Measurements from ENCODE around the gene COMMD7. TPM values are rescaled to one million over a fixed set of nuclear protein-coding genes. Genes with fewer than 3 reads are reported as not detected.

Gene COMMD7
- total RNA-seq, 1 donor, result 61.2 TPM

DNA sequence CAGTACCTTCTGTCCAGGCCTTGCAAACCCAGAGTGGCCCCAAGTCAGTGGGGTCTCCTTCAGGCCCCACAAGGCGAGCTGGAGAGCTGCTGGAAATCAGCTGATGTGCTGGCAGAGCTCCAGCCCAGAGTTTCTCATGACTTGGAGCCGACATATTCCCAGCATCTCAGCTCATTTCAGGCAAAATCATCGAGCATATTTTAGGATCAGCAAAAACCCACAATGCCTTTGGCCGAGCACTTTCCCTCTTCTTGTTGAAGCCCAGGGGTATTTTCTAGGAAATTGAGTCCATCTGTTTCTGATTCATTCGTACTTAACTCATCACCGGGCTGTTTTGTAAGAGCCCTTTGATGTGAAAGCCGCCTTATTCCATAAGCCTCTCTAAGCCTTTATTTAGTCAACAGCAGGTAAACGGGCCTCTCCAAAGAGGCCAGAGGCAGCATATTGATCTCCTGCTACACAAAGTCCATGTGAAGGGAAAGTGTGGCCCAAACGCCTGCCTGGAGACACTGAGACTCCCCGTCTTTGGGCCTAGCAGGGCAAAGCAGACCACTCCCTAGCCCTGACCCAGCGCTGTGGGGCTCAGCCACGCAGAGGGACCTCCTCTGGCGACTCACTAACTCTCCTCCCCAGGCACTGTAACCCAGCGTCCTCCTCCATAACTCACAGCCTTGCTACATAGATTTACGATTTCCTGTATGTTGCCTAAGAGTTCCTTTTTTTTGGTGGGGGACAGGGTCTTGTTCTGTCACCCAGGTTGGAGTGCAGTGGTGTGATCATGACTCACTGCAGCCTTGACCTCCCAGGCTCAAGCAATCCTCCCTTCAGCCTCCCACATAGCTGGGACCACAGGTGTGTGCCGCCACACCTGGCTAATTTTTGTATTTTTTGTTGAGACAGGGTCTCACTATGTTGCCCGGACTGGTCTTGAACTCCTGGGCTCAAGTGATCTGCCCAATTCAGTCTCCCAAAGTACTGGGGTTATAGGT is 57.4 kb downstream of the COMMD7 start:
- Histone ChIP-seq H4K20me1 (ENCODE audit: insufficient read depth, low read length) (no peaks in the 10 kb centered on the region), H3K27ac (ENCODE audit: low read depth, low read length) (peak overlapping the region; percentile 83), H3K4me3 (ENCODE audit: insufficient read depth, low read length) (no peak overlapping the region), H3K4me1 (ENCODE audit: insufficient read depth, low read length) (peaks cover 11% of the 10 kb centered on the region), H2AFZ (ENCODE audit: low read length) (peak overlapping the region; percentile 54), H3K27me3 (ENCODE audit: insufficient read depth, low read length) (no peaks in the 10 kb centered on the region), H3K79me2 (ENCODE audit: insufficient read depth, low read length) (no peaks in the 10 kb centered on the region), H3K9me3 (ENCODE audit: low read depth, low read length) (no peaks in the 10 kb centered on the region), H3K36me3 (ENCODE audit: insufficient read depth, low read length) (no peaks in the 10 kb centered on the region), H3K4me2 (ENCODE audit: insufficient read depth, low read length) (peak overlapping the region; percentile 37)
- TF ChIP-seq, protein P1, sequence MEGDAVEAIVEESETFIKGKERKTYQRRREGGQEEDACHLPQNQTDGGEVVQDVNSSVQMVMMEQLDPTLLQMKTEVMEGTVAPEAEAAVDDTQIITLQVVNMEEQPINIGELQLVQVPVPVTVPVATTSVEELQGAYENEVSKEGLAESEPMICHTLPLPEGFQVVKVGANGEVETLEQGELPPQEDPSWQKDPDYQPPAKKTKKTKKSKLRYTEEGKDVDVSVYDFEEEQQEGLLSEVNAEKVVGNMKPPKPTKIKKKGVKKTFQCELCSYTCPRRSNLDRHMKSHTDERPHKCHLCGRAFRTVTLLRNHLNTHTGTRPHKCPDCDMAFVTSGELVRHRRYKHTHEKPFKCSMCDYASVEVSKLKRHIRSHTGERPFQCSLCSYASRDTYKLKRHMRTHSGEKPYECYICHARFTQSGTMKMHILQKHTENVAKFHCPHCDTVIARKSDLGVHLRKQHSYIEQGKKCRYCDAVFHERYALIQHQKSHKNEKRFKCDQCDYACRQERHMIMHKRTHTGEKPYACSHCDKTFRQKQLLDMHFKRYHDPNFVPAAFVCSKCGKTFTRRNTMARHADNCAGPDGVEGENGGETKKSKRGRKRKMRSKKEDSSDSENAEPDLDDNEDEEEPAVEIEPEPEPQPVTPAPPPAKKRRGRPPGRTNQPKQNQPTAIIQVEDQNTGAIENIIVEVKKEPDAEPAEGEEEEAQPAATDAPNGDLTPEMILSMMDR (IDR thresholded peaks at IDR 0.05; ENCODE audit: extremely low read depth, low read depth, low read length), result no peak
- DNase-seq (ENCODE audit: insufficient read length, low spot score, missing footprints), result peak; percentile 89

DNA sequence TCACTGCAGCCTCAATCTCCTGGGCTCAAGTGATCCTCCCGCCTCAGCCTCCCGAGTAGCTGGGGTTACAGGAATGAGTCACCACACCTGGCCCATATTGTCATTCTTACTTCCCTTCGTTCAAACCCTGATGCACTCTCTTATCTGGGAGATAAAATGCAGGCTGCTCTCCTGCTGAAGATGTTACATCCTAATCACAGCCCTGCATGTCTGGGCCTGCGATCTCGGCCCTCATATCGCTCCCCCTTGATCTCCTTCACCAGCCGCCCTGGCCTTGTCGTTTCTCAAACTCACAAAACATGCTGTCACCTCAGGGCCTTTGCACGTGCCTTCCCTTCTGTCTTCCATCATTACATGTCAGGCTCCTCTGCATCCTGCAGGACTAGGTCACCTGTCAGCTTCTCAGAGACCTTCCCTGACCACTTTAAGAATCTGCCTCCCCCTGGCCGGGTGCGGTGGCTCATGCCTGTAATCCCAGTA is 60.7 kb downstream of the COMMD7 start:
- Histone ChIP-seq H3K27me3 (ENCODE audit: insufficient read depth, low read length) (no peaks in the 10 kb centered on the region), H4K20me1 (ENCODE audit: insufficient read depth, low read length) (no peaks in the 10 kb centered on the region), H3K79me2 (ENCODE audit: insufficient read depth, low read length) (no peaks in the 10 kb centered on the region), H2AFZ (ENCODE audit: low read length) (no peak overlapping the region), H3K36me3 (ENCODE audit: insufficient read depth, low read length) (no peaks in the 10 kb centered on the region), H3K27ac (ENCODE audit: low read depth, low read length) (no peak overlapping the region), H3K4me2 (ENCODE audit: insufficient read depth, low read length) (no peak overlapping the region), H3K4me3 (ENCODE audit: insufficient read depth, low read length) (no peak overlapping the region), H3K9me3 (ENCODE audit: low read depth, low read length) (no peaks in the 10 kb centered on the region), H3K4me1 (ENCODE audit: insufficient read depth, low read length) (peaks cover 16% of the 10 kb centered on the region)
- DNase-seq (ENCODE audit: insufficient read length, low spot score, missing footprints), result peak; percentile 22
- TF ChIP-seq, protein P1 (IDR thresholded peaks at IDR 0.05; ENCODE audit: extremely low read depth, low read depth, low read length), result no peak

DNA sequence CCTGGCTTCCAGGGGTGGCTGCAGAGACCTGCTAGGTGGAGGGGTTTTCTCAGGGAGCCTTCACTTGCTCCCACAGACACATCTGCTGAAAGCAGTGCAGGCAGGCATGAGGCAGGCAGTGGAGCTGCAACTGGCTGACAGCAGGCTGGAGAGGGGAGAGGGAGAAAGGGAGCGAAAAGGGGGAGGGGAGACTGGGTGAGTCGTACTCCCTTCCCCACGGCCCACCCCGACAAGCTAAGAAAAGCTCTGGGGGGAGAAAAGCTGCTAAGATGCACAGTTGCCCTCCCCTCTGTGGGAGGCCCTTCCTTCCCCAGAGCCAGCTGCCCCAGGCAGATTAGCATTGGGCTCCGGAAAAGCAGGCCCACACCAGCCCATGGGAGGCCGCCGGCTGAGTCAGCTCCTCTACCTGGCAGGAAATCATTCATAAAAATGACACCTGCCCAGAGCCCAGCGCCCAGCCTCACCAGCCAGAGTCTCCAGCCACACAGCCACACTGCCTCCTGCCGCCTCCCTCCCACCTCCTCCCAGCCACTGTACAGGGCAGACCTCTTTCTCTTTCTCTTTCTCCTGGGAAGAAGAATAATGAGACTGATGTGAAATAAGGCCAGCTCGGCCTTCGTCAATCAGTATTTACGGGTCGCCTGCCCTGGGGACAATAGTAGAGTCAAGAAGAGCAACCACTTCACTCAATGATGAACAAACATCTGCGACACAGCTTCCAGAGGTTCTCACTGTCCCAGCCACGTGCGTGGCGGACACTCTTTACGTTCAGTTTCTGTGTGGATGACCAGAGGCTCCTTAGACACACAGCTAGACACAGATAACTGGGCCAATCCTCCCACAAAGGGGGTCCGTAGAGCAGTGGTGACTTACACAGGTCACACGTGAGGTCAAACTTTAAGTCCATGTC is 61.8 kb downstream of the COMMD7 start:
- no peak overlapping the region for H3K27ac ChIP-seq (ENCODE audit: low read depth, low read length)
- no peak overlapping the region for H3K4me2 ChIP-seq (ENCODE audit: insufficient read depth, low read length)
- H3K4me1 ChIP-seq (ENCODE audit: insufficient read depth, low read length), result peaks cover 16% of the 10 kb centered on the region
- H3K79me2 ChIP-seq (ENCODE audit: insufficient read depth, low read length), result no peaks in the 10 kb centered on the region
- H3K27me3 ChIP-seq (ENCODE audit: insufficient read depth, low read length), result no peaks in the 10 kb centered on the region
- no peak overlapping the region for H3K4me3 ChIP-seq (ENCODE audit: insufficient read depth, low read length)
- TF ChIP-seq, protein P1 (IDR thresholded peaks at IDR 0.05; ENCODE audit: extremely low read depth, low read depth, low read length), result no peak
- H3K9me3 ChIP-seq (ENCODE audit: low read depth, low read length), result no peaks in the 10 kb centered on the region
- H4K20me1 ChIP-seq (ENCODE audit: insufficient read depth, low read length), result no peaks in the 10 kb centered on the region
- no peaks in the 10 kb centered on the region for H3K36me3 ChIP-seq (ENCODE audit: insufficient read depth, low read length)
- no peak overlapping the region for H2AFZ ChIP-seq (ENCODE audit: low read length)
- DNase-seq (ENCODE audit: insufficient read length, low spot score, missing footprints), result peak; percentile 68
